ENCODE measurements around the gene KANSL1. TPM values are rescaled to one million over a fixed set of nuclear protein-coding genes. Genes with fewer than 3 reads are reported as not detected.

KANSL1 gene
- total and polyA plus RNA-seq, 9 of the 15 experiments (the other 6 are each of a cell fraction or from before 2014, with no cell fraction given): 3.6 to 55.4 (median 31.8) TPM

DNA sequence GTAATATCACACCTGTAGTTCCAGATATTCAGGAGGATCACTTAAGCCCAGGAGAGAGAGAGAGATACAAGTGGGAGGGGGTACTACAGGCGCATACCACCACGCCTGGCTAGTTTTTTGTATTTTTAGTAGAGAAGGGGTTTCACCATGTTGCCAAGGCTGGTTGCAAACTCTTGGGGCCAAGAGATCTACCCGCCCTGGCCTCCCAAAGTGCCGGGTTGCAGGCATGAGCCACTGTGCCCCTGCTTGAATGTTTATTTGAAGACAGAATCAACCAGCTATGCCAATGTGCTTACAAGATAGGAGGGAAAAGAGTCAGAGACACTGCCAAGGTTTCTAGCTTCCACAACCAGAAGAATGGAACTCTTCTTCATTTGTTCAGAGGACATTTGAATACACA lies 106.4 kb downstream of the KANSL1 start:
- Histone ChIP-seq H3K4me3 (no peak overlapping the region), H3K27ac (ENCODE audit: extremely low read depth, low read depth, low read length) (no peak overlapping the region), H2AFZ (ENCODE audit: low read depth, low read length) (no peak overlapping the region), H4K20me1 (replicated peaks; ENCODE audit: control insufficient read depth, insufficient read depth, low read length) (no peaks in the 10 kb centered on the region), H3K9ac (ENCODE audit: insufficient read depth in 1 of 2, low read depth in 2 of 2, low read length in 2 of 2) (no peak overlapping the region), H3K9me1 (ENCODE audit: control insufficient read depth, insufficient read depth, low read length) (no peaks in the 10 kb centered on the region), H3K4me1 (replicated peaks in 1 of 2; ENCODE audit: control insufficient read depth in 2 of 2, insufficient read depth in 2 of 2, low read length in 2 of 2) (peaks cover 9 to 23% of the 10 kb centered on the region in 2 experiments), H3K36me3 (ENCODE audit: control insufficient read depth, insufficient read depth, low read length) (peaks cover 26% of the 10 kb centered on the region), H3K4me2 (ENCODE audit: insufficient read depth, low read length) (no peak overlapping the region), H3K9me3 (replicated peaks; ENCODE audit: control insufficient read depth, insufficient read depth, low read depth, low read length) (no peaks in the 10 kb centered on the region), H3K27me3 (ENCODE audit: control insufficient read depth in 2 of 2, insufficient read depth in 2 of 2, low read length in 2 of 2) (no peaks in the 10 kb centered on the region), H3K79me2 (ENCODE audit: control insufficient read depth, insufficient read depth, low read length) (peaks cover 89% of the 10 kb centered on the region)
- ATAC-seq (no peak), FAIRE-seq (no peak), DNase-seq (ENCODE audit: extremely low read depth in 1 of 4, low spot score in 3 of 4) (no peak)
- intact Hi-C loops (cut with micrococcal nuclease): no loop called here
- TF ChIP-seq ID3 (CRISPR knock-in tag; IDR thresholded peaks at IDR 0.05) (no peak), ID3 (tag; IDR thresholded peaks at IDR 0.05) (no peak), THAP12 (CRISPR knock-in tag; IDR thresholded peaks at IDR 0.05) (no peak), RBM34 (IDR thresholded peaks at IDR 0.05; ENCODE audit: borderline replicate concordance, insufficient read depth, low read length) (no peak), HDGF (IDR thresholded peaks at IDR 0.05) (no peak), PHB2 (IDR thresholded peaks at IDR 0.05; ENCODE audit: low read depth) (no peak), ASH1L (IDR thresholded peaks at IDR 0.05; ENCODE audit: borderline replicate concordance, low read depth, partially characterized antibody) (no peak), WHSC1 (IDR thresholded peaks at IDR 0.05; ENCODE audit: low read length) (no peak), PKNOX1 (IDR thresholded peaks at IDR 0.05) (no peak), TFAM (CRISPR knock-in tag; conservative IDR thresholded peaks at IDR 0.05) (no peak)
- TF ChIP-seq, protein P1, sequence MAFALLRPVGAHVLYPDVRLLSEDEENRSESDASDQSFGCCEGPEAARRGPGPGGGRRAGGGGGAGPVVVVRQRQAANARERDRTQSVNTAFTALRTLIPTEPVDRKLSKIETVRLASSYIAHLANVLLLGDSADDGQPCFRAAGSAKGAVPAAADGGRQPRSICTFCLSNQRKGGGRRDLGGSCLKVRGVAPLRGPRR (CRISPR knock-in tag; IDR thresholded peaks at IDR 0.05): no peak
- TF ChIP-seq, protein P2, sequence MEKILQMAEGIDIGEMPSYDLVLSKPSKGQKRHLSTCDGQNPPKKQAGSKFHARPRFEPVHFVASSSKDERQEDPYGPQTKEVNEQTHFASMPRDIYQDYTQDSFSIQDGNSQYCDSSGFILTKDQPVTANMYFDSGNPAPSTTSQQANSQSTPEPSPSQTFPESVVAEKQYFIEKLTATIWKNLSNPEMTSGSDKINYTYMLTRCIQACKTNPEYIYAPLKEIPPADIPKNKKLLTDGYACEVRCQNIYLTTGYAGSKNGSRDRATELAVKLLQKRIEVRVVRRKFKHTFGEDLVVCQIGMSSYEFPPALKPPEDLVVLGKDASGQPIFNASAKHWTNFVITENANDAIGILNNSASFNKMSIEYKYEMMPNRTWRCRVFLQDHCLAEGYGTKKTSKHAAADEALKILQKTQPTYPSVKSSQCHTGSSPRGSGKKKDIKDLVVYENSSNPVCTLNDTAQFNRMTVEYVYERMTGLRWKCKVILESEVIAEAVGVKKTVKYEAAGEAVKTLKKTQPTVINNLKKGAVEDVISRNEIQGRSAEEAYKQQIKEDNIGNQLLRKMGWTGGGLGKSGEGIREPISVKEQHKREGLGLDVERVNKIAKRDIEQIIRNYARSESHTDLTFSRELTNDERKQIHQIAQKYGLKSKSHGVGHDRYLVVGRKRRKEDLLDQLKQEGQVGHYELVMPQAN (IDR thresholded peaks at IDR 0.05; ENCODE audit: borderline replicate concordance): no peak
- WGBS (ENCODE audit: insufficient coverage, low coverage, missing lambda C conversion rate): 97% methylated on average over 3 of the region's 4 CpGs
- in situ Hi-C loops (cut with MboI): no loop called here
- ChIA-PET CTCF (ENCODE audit: low intra/inter-chr PET ratio) (no interaction called here), POLR2A (interaction anchor here (0.6 kb wide), 1 partner anchor 44 kb away, joined by 3 read pairs; no protein-coding TSS in a partner anchor)
- no TSS peak for BruUV-seq (replicated peaks)

Measured in K562 (cell line).